Daoy (cell line): ENCODE measurements around the gene ITGA11. TPM values are rescaled to one million over a fixed set of nuclear protein-coding genes. Genes with fewer than 3 reads are reported as not detected.

Experiments used
- DNase-seq: peaks from one replicate; pipeline ENCODE4 v3.0.0-alpha.2; 2015; ENCODE audit warnings: low read depth
- total RNA-seq: library from RNA; depleted of rRNA; stranded (reverse); fragments of >200 nt; shearing (Covaris generic); gene quantifications from 2 replicates; pipeline ENCODE4 v1.2.3, GENCODE V29; 2014

The ITGA11 gene
- total RNA-seq, 1 experiment from 2014 or later = 11.4 TPM

GRCh38 chr15:68447976-68448755 is 16.2 kb upstream of the ITGA11 start:
- DNase-seq = no peak

DNA sequence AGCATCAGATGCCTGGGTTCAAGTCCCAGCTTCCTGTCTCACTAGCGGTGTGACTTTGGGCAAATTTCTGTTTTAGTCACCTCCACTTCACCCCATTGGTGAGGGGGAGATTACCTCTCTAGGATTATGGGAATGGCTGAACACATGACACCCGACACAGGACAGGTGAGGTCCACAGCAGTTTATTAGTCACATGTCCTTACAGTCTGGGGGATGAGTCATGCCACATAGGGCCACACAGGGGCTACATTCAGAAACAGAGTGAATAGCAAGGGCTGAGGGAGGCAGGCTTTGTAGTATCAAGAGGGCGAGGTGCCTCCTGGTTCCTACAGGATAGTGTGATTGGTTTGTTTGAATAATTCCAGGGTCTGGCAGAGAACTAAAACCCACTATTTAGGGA is 15.2 kb upstream of the ITGA11 start:
- DNase-seq = no peak

DNA sequence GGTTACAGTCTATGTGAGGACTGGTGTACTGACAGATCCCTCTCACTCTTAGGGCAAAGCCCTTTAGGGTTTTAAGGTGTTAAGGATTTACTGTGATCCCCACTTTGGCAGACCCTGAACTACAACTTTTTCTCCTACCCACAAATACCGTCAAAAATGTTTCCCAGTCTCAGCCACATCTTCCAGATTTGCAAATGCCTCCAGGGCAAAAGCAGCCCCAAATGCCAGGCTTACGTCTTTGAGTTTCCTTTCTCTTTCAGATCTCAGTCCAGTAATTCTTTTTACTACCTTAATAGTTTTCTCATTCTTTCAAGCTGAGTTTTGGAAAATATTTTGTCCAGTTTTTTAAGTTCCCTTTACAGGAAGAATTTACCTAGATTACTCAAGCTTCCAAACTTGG is 13.4 kb upstream of the ITGA11 start:
- DNase-seq = no peak

DNA sequence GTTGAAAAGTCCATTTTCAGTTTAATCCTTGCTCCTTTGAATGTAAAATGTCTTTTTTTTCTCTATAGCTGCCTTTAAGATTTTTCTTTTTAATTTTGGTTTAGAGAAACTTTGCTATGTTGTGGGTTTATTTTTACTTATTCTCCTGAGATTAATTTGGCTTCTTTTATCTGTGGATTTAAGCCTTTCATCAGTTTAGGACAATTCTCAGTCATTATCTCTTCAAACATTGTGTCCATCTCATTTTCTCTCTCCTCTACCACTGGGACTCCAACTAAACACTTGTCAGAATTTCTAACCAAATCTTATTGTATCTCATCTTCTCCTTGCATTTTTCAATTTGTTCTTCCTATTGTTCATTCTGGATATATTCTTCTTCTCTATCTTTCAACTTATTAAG is 12.4 kb upstream of the ITGA11 start:
- no peak for DNase-seq

GRCh38 chr15:68442903-68443302 is 10.9 kb upstream of the ITGA11 start:
- DNase-seq = no peak

- DNase-seq = no peak
These were observed 10.1 kb upstream of the ITGA11 start for GRCh38 chr15:68442041-68442440.

DNA sequence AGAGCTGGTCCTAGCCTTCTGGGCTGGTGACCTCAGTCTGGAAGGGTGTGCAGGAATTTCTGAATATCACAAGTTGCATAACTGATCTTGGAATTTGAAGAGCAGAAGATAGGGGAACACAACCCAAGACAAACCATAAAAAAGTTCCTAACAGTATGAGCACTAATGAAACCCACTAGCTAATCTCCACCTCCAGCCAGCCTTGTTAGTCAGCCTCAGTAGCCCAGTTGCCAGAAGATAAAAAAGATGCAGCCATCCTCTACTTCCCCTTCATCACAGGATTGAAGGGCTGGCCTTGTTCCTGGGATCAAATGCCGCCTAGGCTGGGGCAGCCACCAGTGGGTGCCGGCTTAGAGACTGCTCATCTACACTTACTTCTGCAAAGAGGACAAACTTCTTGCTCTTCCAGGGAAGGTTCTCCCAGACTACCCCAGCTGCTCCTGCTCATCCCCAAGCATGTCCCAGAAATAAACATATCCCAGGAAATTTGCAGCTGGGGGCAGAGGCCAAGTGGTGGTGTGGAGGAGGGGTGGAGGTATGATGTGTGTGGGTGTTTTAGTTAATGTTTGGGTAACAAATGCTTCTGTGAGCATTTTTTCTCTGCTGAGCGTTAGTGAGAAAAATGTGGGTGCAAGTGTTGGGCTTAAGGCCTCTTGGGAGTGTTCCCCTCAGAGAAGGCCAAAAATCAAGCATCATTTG is 9.2 kb upstream of the ITGA11 start:
- no peak for DNase-seq

DNA sequence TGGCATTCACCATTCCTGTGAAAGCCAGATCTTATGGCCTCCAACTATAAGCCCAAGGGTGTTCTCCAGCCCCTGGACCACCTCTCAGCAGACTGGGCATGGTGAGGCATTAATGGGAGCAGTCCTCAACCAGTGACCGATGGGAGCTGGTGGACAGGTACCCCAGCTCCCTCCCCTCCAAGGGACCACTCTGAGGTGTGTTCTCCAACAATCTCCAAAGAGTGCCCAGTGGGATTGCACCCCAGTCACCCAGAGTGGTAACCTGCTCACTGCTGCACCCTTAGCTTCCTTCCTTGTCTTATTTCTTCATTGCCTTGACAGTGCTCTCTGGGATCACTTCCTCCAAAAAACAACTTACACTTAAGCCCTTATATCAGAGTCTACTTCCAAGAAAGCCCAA is 8.2 kb upstream of the ITGA11 start:
- no peak for DNase-seq

DNA sequence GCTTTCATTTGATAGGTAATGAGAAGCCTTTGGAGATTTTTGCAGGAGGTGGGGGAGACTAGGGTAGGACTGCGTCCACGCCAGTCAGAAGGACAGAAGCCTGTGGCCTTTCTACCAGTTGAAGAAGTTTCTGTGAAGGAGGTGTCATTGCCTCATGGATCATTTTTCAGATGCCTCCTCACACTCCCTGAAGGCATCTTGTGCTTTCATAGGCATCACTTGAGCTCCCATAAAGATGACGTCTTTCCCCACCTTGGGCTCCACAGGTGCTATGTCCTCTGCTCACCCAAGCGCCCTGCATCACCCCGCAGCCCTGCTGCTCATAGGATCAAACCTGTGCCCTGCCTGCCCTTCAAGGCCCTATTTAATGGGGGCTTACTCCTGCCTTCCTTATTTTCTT is 7.5 kb upstream of the ITGA11 start:
- no peak for DNase-seq

DNA sequence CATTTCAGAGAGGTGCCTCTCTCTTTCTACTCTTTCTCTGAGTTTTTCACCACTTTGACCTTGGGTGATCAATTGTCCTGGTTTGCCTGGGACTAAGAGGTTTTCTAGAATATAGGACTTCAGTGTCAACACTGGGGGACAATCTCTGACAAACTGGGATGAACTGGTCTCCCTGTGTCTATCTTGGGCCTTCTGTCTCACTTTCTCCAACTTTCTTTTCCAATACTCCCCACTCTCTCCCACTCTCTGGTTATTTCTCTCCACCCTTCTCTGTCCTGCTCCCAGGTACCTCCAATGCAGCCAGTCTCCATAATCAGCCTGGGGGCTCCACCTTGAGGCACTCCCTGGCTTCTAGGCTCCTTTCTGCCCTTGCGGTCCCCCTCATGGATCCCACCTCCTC is 4.7 kb upstream of the ITGA11 start:
- DNase-seq = no peak

GRCh38 chr15:68435966-68436365 is 4.0 kb upstream of the ITGA11 start:
- DNase-seq = no peak

GRCh38 chr15:68434021-68434420 is 2.1 kb upstream of the ITGA11 start:
- no peak for DNase-seq

GRCh38 chr15:68433551-68433950 is 1.6 kb upstream of the ITGA11 start:
- no peak for DNase-seq

DNA sequence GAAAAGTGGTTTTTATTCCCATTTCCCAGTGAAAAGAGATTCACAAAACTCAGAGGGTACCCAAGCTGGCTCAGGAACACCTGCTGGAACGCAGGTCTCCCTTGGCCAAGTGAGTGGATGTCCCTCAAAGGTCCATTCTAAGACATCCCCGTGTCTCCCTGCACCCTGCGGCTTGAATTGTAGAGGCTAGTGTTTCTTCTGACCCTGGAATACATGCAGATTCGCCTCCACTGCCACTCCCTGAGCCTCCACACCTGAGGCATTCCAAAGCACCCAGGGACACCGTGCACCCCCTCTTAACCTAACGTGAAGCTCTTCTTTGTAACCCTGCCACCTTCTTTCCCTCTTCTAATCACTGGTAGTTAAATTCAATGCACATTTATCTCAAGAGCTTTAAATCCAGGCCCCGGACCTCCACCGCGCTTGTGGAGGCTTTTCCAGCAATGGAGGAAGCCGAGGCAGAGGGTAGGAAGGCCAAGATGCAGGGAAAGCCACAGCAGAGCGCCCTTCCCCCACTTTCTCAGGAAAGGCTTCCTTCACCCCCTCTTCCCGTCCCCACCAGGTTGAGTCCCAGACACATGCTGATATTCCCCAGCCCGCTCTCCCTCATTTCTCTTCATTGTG is 590 bp upstream of the ITGA11 start:
- no peak for DNase-seq

DNA sequence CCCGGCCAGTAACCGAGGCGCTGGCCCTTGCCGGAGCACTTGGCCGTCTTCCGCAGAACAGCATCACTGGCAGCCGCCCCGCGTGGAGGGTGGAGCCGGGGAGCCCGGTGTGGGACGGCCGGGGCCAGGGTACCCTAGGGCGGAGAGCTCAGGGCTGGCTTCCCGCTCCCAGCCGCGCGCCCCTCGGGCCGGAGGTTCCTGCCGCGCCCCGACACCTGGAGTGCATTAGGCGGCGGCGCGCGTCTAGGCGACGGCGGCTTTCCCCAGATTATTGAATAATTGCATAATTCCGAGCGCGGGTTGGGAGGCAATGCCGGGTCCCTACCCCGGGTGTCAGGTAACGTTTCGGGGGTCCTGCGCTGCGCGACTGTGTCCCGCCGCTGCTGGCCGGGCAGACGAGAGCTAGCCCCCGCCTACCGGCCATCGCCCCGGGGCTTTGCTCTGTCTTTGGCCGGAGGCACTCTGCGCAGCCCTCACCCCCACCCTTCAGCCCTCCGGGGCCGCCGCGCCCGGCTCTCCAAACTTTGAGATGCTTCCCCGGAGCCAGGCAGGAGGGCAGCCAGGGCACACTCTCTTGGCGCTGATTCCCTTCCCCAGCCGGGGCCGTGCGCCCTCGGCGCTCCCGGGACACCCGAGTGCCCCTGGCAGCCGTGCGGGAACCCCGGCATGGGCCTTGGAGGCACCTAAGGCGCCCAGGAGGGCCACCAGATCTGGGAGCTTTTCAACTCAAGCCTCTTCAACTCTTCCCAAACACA is 749 bp downstream of the ITGA11 start:
- DNase-seq = peak; percentile 21

- no peak for DNase-seq
These were observed 1.4 kb downstream of the ITGA11 start for GRCh38 chr15:68430471-68431036.

- no peak for DNase-seq
These were observed 2.1 kb downstream of the ITGA11 start for GRCh38 chr15:68429691-68430470.

DNA sequence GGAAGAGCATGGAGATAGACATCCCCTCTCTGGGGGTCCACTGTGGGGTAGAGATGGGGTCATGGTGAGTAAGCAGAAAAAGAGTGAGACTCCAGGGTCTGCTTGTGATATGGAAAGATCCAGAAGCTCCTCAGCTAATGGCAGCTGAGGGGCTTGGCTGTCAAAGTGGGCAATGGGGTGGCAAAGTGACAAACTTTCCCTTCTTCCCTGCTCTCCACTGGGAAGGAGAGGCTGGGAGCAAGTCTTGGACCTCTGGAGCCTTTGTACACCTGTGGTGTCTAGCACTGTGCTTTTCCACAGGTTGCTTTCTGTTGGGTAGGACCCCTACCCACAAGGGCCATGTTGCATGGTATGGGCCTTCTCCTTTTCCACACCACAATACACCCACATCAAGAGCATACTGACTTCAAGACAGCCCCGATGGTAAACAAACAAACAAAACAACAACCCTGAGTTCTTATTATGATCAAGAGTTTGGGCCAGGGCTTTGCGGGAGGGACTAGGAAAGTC is 3.5 kb downstream of the ITGA11 start:
- DNase-seq = no peak

DNA sequence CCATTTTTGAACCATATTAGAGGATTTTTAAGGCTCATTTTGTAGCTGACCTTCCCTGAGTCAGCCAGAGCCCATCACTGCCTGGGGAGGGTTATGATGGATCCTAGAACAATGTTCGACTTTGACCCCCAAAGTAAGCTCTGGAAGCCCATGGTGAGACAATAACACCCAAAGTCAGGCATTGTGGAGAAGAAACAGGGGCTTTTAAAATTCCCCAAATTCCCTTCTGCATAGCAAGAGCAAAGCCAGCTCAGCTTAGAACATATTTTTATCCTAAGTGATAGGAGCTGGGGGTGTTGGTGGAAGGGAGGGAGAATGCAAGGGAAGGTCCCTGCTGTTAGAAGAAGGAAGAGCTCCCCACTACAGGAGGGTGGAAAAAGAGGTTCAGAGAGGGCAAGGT is 4.0 kb downstream of the ITGA11 start:
- no peak for DNase-seq

DNA sequence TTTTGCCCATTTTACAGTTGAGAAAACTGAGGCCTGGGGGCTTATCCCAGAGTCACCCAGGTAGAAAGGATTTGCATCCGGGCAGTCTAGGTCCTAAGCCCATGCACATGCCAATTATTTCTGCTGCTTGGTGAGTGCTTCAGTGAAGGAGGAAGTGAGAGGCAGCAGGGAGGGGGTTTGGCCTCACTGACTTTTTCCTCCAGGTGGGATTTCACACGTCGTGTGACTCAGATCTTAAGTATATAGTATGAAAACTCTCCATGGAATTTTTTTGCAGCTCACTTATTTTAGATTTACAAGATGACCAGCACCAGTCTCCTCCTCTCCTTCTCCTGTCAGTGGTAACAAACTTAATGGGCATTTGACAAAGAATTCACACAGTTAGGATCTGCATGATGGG is 4.6 kb downstream of the ITGA11 start:
- no peak for DNase-seq

DNA sequence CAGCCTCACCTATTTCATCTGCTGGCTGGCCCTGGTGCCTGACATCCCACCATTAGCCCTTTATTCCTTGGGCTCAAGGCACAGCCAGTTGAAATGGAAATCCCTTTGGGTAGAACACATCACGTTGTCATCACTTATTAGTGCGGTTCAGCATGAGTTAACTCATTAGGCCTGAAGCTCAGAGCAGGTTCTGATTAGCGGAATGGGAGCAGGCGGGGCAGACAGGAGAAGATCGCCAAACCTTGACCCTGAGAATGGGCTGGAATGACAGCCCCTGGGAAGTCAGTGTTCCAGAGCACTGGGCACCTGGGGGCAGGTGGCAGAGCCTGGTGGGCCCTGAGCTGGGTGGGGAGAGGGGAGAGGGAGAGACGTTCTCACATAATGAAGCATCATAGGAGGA is 5.8 kb downstream of the ITGA11 start:
- DNase-seq = no peak
